Measurements from ENCODE around the gene TIPRL.

DNA sequence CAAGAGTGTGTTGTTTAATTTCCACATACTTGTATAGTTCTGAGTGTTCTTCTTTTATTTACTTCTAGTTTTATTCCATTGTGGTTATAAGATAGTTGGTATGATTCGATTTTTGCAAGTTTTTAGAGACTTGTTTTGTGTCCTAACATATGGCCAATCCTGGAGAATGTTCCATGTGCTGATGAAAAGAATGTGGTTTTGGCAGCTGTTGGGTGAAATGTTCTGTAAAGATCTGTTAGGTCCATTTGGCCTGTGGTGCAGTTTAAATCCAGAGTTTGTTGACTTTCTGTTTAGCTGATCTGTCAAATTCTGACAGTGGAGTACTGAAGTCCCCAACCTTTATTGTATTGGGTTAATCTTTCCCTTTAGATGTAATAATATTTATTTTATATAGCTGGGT is 19.5 kb upstream of the TIPRL start:
- TF ChIP-seq, protein P1, sequence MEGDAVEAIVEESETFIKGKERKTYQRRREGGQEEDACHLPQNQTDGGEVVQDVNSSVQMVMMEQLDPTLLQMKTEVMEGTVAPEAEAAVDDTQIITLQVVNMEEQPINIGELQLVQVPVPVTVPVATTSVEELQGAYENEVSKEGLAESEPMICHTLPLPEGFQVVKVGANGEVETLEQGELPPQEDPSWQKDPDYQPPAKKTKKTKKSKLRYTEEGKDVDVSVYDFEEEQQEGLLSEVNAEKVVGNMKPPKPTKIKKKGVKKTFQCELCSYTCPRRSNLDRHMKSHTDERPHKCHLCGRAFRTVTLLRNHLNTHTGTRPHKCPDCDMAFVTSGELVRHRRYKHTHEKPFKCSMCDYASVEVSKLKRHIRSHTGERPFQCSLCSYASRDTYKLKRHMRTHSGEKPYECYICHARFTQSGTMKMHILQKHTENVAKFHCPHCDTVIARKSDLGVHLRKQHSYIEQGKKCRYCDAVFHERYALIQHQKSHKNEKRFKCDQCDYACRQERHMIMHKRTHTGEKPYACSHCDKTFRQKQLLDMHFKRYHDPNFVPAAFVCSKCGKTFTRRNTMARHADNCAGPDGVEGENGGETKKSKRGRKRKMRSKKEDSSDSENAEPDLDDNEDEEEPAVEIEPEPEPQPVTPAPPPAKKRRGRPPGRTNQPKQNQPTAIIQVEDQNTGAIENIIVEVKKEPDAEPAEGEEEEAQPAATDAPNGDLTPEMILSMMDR (IDR thresholded peaks at IDR 0.05): no peak
- TF ChIP-seq POLR2A (IDR thresholded peaks at IDR 0.05): no peak

Data from heart left ventricle (tissue), 13 donors.